GM19240 (cell line): ENCODE data around the gene RCC1.
A peak's percentile ranks its signal among the peaks of the same experiment; 100 is the strongest.
"Not testable (repeated sequence)": the region's sequence is repeated elsewhere in the genome, so short reads cannot be mapped to it uniquely, and the experiment has no call there.

Experiments used
- DNase-seq: peaks from one replicate; pipeline ENCODE4 v3.0.0; 2011; ENCODE audit warnings: low spot score; ENCODE audit not compliant: insufficient read length

Gene RCC1

DNA sequence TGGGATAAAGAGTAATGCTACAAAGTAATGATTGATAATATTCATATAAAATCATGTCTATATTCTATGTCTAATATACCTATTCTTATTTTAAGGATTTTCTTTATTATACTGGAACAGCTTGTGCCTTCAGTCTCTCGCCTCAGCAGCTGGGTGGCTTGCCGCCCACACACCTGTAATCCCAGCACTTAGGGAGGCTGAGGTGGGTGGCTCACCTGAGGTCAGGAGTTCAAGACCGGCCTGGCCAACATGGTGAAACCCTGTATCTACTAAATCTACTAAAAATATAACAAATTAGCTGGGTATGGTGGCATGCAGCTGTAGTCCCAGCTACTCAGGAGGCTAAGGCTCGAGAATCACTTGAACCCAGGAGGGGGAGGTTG is 39.4 kb downstream of the RCC1 start:
- DNase-seq: no peak

DNA sequence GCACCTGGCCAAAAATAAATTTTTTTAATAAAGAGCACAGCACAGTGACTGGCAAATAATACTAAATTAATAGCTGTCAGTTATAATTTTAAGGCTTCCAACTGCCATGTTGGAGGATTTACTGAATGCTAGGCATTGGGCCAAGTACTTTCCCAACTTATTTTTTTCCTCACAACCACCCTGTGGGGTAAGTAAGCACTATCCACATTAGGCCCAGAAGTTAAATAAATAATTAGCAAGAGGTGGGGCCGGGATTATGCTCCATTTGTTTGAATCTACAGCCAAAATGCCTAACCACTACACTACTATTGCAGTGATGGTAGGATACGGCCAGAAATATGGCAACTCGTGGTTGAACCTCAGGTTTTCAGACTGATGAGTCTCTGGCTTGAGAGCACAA is 42.5 kb downstream of the RCC1 start:
- no peak for DNase-seq

DNA sequence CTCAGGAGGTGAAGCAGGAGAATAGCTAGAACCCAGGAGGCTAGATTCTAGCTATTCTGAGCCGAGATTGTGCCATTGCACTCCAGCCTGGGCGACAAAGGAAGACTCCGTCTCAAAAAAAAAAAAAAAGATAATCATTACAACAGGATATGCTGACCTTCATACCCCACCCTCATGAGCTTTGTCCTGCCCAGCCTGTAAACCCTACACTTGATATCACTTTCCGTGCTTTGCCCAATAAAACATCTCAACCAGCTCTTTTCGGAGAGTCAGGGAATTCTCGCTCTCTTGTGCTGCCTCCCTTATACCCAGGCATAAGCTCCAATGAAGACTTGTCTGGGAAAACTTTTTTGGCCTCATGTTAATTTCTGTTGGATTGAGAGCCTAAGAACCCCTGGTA is 45.5 kb downstream of the RCC1 start:
- DNase-seq: no peak

DNA sequence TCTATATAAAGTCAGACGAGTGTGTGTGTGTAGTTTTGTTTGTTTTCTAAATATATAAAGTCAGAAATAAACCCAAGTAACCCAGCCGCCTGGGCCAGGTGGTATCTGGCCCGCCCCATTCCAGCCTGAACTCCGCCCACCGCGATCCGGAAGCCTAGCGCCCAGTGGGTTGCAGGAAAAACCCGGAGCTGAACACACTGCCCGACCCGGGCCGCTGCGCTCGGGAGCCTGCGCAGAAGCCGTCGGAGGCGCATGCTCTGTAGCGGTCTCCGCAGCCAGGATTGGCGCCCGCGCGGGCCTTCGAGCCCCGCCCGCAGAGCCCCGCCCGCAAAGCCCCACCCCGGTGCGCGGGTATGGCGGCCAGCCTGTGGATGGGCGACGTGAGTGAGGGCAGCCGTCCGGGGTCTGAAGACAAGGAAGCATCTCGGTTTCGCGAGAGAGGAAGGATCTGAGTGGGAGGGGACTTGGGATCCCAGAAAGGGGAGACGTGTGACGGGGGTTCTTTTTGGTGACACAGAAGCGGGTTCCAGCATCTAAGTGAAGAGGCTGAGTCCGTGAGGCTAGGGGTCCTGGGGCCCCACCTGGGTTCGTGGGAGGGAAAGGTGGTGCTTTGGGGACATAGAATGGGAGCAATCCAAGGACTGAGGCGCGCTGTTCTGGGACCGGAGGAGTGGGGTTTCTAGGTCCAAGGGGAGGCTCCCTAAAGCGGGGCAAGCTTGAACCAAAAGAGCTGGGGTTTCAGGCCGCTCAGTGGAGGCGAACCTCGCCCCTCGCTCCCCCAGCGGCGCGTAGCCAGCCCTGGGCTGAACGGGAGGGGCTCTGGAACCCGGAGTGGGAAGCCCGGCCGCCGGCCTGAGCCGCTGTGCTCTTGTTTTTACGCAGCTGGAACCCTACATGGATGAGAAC is 47.2 kb downstream of the RCC1 start, which contains the start of gene TRNAU1AP:
Gene TRNAU1AP, plus strand, starts transcription at position 328 of the 906 bp plus-strand sequence. Its CDS starts 26 bp downstream, at position 354.
- DNase-seq: peak; percentile 90

DNA sequence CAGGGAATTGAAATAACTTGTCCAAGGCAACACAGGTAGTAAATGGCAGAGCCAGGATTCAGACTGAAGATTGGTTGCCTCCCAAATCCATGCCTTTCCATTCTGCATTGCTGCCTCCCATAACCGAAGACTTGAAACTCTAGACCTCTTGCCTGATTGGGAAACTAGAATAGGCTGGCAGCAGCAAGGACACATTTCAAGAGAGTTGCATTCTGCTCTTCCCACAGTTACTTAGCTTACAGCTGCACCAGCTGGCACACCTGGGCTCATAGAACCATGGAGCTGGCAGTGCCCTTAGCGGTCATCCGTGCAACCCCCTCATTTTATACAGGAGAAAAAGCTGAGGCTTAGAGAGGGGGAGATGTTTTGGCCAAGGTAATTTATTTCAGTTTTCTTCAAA is 55.0 kb downstream of the RCC1 start:
- DNase-seq: no peak

DNA sequence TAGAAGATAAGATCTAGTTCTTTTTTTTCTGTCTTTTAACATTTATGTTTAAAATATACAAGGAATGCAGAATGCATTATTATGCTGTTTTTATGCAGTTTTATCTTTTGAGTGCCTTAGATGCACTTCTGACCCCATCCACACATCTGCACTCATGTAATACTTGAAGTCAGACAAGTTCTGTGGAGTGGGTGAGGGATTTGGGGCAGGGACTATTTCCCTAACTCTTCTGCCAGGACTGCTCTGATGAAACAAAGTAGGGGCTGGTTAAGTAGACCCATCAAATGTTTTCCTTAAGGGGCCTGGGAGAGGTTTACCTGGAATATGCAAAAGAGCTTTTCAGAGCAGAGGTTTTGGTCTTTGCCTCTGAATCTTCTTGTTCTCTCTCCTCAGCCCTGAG is 58.5 kb downstream of the RCC1 start:
- no peak for DNase-seq

DNA sequence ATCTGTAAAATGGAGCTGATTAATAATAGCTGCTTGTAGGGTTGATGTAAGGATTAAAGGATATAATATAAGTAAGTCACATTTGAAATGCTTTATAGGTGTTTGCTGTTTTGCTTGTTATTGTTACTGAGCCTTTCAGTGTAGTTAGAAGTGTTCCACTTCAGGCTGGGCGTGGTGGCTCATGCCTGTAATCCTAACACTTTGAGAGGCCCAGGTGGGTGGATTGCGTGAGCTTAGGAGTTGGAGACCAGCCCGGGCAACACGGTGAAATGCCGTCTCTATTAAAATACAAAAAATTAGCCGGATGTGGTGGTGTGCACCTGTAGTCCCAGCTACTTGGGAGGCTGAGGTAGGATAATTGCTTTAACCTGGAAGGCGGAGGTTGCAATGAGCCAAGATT is 59.2 kb downstream of the RCC1 start:
- DNase-seq: no peak

DNA sequence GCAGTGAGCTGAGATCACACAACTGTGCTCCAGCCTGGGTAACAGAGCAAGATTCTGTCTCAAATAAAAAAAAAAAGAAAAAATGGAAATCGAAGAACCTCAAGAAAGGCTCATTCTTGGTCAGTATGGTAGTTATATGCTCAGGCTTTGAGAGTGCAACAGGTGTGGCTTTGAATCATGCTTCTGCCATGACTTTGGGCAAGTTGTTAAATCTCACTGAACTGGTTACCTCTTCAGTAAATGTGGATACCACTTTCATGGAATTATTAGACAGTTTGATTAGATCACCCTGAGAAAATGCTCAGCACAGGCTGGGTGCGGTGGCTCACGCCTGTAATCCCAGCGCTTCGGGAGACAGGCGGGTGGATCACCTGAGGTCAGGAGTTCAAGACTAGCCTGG is 59.9 kb downstream of the RCC1 start:
- no peak for DNase-seq

DNA sequence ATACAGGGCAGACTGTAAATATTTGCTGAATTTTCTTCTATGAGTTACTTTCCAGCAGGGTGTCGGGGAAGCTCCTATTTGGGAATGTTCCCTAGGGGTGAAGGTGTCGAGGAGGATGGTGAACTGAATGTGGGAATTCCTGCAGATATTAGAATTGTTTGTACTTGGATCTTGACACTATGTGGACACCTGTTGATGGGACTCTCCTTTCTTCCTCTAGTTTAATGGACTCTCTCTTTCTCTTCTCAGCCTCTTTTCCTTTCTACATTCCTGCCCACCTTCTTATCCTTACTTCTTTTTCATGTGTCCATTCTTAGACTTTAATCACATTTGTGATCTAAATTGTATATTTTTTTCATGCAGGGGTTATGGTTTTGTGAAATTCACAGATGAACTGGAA is 61.1 kb downstream of the RCC1 start:
- no peak for DNase-seq

DNA sequence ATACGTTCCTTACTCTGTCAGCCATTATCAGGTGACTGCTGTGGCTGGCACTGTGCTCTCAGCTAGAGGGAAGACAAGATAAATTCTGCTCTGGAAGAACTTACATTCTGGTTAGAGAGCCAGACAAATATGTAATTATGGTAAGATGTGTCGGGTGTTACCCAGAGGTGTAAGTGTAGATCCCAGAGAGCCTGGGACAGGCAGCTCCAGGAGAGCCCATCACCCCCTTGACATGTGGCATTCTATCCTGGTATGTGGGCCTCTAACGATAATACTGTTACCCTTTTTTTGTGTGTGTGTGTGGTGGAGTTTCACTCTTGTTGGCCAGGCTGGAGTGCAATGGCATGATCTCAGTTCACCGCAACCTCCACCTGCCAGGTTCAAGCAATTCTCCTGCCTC is 66.1 kb downstream of the RCC1 start:
- DNase-seq: no peak

DNA sequence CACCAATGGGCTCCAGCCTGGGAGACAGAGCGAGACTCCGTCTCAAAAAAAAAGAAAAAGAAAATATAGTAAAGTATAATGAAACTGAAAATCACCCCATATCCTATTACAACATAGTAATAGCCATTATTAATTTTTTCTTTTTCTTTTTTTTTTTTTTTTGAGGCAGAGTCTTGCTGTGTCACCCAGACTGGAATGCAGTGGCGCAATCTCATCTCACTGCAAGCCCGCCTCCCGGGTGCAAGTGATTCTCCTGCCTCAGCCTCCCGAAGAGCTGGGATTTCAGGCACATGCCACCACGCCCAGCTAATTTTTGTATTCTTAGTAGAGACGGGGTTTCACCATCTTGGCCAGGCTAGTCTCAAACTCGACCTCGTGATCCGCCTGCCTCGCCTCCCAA is 67.0 kb downstream of the RCC1 start:
- DNase-seq: not testable (repeated sequence)

DNA sequence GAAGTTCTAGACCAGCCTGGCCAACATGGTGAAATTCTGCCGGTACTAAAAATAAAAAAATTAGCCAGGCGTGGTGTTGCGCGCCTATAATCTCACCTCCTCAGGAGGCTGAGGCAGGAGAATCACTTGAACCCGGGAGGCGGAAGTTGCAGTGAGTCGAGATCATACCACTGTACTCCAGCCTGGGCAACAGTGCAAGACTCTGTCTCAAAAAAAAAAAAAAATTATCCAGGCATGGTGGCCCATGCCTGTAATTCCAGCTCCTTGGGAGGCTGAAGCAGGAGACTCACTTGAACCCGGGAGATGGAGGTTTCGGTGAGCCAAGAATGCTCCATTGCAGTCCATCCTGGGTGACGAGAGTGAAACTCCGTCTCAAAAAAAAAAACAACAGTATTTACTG is 67.7 kb downstream of the RCC1 start:
- DNase-seq: no peak

DNA sequence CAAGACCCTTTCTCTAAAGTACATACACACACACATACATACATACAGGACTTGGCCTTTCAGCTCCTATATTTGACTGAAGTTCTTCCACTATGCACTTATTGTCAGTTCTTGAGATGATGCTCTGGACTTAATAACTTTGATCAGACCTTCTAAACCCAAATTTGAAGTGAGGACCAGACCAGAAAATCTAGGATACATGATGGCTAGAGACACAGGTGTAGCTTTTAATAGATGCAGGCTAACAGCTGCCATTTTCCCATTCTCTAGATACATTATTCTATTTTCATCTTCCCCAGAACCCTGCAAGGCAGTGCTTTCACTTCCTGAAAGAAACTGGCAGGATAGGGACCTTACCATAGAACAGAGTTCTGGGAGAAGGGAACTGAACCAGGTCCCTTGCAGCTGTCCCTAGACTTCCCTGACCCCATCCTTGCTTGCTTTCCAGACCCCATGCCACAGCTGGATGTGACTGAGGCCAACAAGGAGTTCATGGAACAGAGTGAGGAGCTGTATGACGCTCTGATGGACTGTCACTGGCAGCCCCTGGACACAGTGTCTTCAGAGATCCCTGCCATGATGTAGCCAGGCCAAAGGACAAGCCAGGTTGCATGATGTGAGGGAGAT is 71.3 kb downstream of the RCC1 start:
- no peak for DNase-seq

DNA sequence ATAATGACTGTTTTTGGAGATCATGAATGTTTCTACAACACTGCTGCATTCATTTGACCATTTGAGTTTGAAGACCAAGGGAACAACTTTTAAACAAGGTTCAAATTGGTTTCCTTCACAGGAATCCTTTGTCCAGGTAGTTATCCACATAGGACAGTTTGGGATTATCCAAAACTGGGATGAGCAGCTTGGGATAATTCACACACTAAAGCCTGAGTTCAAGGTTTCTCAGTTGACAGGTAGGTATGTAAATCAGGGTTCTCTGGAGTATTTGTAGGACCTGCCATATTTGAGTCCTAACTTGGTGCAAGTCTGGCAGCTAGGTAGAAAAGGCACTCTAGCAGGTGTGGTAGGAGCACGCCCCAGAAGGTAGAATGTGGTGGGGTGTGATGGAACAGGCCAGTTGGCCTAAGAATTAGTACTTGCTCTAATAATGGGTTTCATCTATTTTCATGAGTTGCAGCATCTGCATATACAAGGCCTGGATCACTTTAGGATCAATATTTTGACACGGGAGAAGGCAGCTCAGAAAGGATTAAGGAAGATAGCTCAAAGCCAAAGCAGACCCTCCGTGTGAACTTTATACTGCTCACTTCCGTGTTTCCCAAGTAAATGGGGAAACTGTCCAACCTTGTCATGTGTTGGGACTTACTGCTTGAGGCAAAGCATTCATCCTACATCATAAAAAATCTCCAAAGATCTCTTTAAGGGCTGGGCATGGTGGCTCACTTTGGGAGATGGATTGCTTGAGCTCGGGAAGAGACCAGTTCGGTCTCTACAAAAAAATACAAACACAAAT is 72.1 kb downstream of the RCC1 start:
- no peak for DNase-seq

DNA sequence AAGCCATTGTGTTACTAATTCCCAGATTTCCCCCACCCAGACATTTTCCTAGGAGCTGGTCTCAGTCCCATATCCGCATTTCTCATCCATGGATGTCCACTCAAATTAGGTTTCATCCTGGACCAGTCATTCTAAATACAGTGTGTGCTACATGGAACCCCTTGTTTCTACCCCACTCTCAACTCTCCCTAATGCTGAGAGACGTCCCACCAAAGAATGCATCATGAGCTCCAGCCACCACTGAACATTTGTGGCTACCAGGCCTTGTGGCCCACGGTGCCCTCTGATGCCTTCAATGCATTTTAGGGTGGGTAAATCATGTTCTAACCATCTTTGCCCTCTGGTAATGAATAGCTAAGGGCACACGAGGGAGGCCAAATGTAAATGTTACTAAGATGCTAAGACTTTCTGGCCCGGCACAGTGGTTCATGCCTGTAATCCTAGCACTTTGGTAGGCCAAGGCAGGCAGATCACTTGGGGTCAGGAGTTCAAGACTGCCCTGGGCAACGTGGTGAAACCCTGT is 72.9 kb downstream of the RCC1 start:
- DNase-seq: no peak

DNA sequence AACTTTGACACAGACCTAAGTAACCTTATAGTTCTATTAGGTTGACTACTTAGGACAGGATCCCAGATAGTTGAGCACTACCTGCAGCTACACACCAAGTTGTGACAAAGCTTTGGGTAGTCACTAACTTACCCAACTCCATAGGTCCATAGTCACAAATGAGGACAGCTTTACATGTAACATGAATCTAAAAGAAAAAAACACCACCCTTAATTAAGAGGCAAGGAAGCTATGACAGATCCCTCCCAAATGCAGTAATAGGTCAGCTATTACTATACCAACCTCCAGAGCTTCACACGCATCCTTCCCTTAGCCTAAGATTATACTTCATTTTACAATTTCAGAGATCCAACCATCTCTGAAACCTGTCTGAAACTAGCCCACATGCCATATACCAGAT is 73.6 kb downstream of the RCC1 start:
- no peak for DNase-seq

DNA sequence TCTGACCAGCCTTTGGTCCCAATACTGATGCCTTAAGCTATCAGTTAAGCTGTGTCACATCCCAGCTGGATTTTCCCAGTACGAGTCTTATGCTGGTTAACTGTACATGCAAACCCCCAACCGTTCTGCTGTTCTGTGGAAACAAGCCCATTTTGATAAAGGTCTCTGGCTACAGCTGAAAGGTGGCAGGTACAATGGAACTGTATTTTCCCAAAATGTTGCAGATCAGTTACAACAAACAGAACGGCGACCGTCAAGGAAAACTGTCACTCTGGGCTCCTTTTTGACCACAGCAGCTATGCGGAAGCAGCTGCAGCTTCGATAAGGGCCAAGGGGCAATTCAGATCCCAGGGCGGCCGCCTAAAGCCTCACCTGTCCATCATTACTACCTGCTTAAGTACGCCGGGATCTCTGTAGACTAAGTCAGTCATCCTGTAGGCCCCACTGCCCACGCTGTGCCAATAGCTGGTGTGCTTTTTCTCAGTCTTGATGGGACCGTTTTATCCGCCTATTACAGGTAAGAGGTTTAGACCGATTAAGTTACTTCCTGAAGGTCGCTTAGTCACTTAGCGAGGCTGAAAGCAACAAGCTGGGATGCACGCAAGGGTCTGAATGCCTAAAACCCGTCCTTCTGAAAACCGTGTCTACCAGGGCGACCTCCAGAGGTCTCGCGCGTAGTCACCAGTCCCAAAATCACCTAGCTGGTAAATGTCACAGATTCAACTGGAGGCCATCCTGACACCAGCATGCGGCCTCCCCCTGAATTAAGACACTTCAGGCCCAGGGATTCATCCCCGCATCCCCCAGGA is 75.1 kb downstream of the RCC1 start:
- no peak for DNase-seq

DNA sequence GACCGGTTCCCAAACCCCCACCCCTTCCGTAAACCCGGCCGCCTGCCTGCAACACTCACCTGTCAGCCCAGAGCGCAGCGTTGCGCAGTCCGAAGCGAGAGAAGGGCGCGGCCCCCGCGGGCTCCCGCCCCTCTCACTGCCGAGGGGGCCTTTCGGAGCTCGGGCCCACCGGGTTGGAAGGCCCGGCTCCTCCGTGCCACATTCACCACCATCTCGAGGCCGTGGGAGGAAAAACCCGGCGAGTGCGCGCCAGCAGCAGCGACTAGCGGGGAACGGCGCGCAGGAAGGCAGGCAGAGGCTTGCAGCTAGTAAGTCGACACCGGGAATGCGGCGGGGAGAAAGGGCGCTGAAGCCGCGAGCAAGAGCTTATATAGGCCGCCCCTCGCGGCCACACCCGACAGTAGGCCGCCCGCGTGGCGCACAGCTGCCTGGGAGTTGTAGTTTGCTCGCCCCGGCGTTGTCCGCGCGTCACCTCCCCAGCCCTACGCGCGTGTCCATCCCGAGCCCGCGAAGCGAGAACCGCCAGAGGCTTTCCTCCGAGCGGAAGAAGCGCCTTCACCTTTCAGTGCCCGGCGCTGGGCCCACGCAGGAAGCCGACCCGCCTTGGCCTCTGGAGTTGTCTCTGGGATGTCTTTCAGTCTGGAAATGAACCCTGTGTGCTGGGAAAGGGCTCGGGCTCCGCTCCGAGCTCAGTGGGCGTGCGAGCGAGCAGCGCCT is 75.8 kb downstream of the RCC1 start:
- DNase-seq: peak; percentile 76

DNA sequence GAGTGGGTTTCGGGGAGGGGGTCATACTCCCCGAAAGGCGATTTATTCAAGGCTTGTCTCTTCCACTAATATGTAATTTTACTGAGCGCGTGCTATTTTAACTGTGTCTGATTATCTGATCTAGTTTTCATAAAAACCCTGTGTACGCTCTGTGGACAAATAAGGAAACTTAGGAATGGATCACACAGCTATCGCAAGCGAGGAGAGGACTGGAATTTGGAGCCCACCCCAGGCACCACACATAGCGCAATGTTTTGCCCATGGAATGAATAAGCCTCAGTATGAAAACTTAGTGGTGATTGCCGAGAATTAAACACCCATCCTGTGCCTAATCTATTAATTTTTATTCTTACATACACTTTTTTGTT is 76.4 kb downstream of the RCC1 start:
- DNase-seq: no peak

DNA sequence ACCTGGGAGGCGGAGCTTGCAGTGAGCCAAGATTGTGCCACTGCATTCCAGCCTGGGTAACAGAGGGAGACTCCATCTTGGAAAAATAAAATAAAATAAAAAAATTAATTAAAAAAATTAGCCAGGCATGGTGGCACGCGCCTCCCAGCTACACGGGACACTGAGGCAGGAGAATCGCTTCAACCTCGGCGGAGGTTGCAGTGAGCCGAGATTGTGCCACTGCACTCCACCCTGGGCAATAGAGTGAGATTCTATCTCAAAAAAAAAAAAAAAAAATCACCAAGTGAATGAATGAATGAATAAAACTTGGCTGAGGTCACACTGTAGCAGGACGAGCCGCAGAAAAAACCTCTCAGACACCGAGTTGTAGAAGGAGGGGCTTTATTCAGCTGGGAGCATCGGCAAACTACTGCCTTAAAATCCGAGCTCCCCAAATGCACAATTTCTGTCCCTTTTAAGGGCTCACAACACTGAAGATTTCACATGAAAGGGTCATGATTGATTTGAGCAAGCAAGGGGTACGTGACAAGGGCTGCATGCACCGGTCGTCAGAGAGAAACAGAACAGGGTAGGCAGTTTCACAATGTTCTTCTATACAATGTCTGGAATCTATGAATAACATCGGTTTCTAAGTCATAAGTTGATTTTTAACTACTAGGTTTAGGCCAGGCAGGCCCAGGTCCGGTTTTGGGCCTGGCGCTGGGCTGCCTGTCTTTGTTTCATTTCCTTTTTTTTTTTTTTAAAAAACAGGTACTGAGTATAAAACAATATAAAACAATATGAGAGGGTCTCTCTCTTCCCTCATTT is 80.9 kb downstream of the RCC1 start:
- not testable (repeated sequence) for DNase-seq
